Vagina (tissue), 2 donors: Measurements from ENCODE around the gene ASB6.

Source experiments
- CTCF ChIP-seq, 3 experiments: fragments of 450-650 bp in 2 of 3; fragments of 200-600 bp in 1 of 3; sonication (generic) in 1 of 3; IDR thresholded peaks; one replicate each; pipeline ENCODE4 v1.5.1; 2017 to 2019; ENCODE audit warnings: antibody characterized with exemption in 3 of 3, mild to moderate bottlenecking in 2 of 3, moderate library complexity in 2 of 3
- POLR2A ChIP-seq, 2 donors: fragments of 450-650 bp; IDR thresholded peaks; one replicate each; pipeline ENCODE4 v1.6.1; 2017; ENCODE audit warnings: antibody characterized with exemption in 2 of 2, mild to moderate bottlenecking in 2 of 2, moderate library complexity in 2 of 2
- POLR2AphosphoS5 ChIP-seq, 2 donors: sonication (generic); formaldehyde crosslinking; IDR thresholded peaks; one replicate each; pipeline ENCODE4 v1.9.0; 2017; ENCODE audit warnings: antibody characterized with exemption in 2 of 2, mild to moderate bottlenecking in 2 of 2, low read depth in 1 of 2; ENCODE audit not compliant: insufficient read depth in 1 of 2

- TF ChIP-seq CTCF (IDR thresholded peaks at IDR 0.05), result no peak
- no peak for TF ChIP-seq POLR2A (IDR thresholded peaks at IDR 0.05)
- no peak for TF ChIP-seq POLR2AphosphoS5 (IDR thresholded peaks at IDR 0.05; ENCODE audit: insufficient read depth in 1 of 2, low read depth in 1 of 2)
These were observed 30.8 kb upstream of the ASB6 start for GRCh38 chr9:129672702-129673101.
